Ectodermal cell (in vitro differentiated cells): ENCODE measurements around the gene ANKUB1.

Experiments
- H3K27ac ChIP-seq: 2 replicates; pipeline ENCODE4 v1.7.0; 2013; ENCODE audit warnings: mild to moderate bottlenecking, low read depth, low read length; ENCODE audit not compliant: insufficient read depth, poor library complexity, severe bottlenecking
- H3K27me3 ChIP-seq: 2 replicates; pipeline ENCODE4 v1.7.0; 2013; ENCODE audit warnings: mild to moderate bottlenecking, low read length; ENCODE audit not compliant: insufficient read depth, control insufficient read depth, poor library complexity, severe bottlenecking
- H3K36me3 ChIP-seq: one replicate; pipeline ENCODE4 v1.7.0; 2013; ENCODE audit warnings: low read length; ENCODE audit not compliant: control insufficient read depth, insufficient read depth
- H3K4me1 ChIP-seq: one replicate; pipeline ENCODE4 v1.7.0; 2013; ENCODE audit warnings: low read length; ENCODE audit not compliant: control insufficient read depth, insufficient read depth
- H3K4me3 ChIP-seq: 2 replicates; pipeline ENCODE4 v1.7.0; 2013; ENCODE audit warnings: low read depth, low read length, control low read depth; ENCODE audit not compliant: insufficient read depth
- H3K9me3 ChIP-seq: 2 replicates; pipeline ENCODE4 v1.7.0; 2013; ENCODE audit warnings: mild to moderate bottlenecking, low read length, moderate library complexity; ENCODE audit not compliant: control insufficient read depth
- WGBS, 2 experiments: methylation state at CpG; one replicate each; pipeline ENCODE4 v1.1.7; 2013; ENCODE audit warnings: missing lambda C conversion rate in 2 of 2; 5-methylcytosine and 5-hydroxymethylcytosine counted together

The ANKUB1 gene

GRCh38 chr3:149826636-149827035 is 34.3 kb upstream of the ANKUB1 start:
- Histone ChIP-seq H3K27ac (no peak overlapping the region), H3K9me3 (peaks cover 3% of the 10 kb centered on the region), H3K36me3 (no peaks in the 10 kb centered on the region), H3K27me3 (no peaks in the 10 kb centered on the region), H3K4me3 (no peak overlapping the region), H3K4me1 (no peaks in the 10 kb centered on the region)
- 86 to 96% methylated on average over 2 to 3 of the region's 3 CpGs for WGBS, 2 experiments

- H3K27ac ChIP-seq = no peak overlapping the region
- H3K36me3 ChIP-seq = no peaks in the 10 kb centered on the region
- H3K27me3 ChIP-seq = no peaks in the 10 kb centered on the region
- H3K9me3 ChIP-seq = no peaks in the 10 kb centered on the region
- H3K4me3 ChIP-seq = no peak overlapping the region
- WGBS, 2 experiments = 81 to 92% methylated on average over 4 of the region's 4 CpGs
- H3K4me1 ChIP-seq = no peaks in the 10 kb centered on the region
Observed at GRCh38 chr3:149820183-149820582, 27.8 kb upstream of the ANKUB1 start.

GRCh38 chr3:149819432-149819831 is 27.1 kb upstream of the ANKUB1 start:
- Histone ChIP-seq H3K36me3 (no peaks in the 10 kb centered on the region), H3K9me3 (no peaks in the 10 kb centered on the region), H3K4me3 (no peak overlapping the region), H3K4me1 (peaks cover under 1% of the 10 kb centered on the region), H3K27ac (no peak overlapping the region), H3K27me3 (no peaks in the 10 kb centered on the region)
- WGBS, 2 experiments = 97% methylated on average over 1 of the region's 1 CpG

- WGBS, 2 experiments = 67 to 88% methylated on average over 1 to 2 of the region's 2 CpGs
- no peak overlapping the region for H3K4me3 ChIP-seq
- no peaks in the 10 kb centered on the region for H3K36me3 ChIP-seq
- no peak overlapping the region for H3K27ac ChIP-seq
- H3K9me3 ChIP-seq = no peaks in the 10 kb centered on the region
- H3K4me1 ChIP-seq = peaks cover 6% of the 10 kb centered on the region
- no peaks in the 10 kb centered on the region for H3K27me3 ChIP-seq
Observed at GRCh38 chr3:149816986-149817385, 24.6 kb upstream of the ANKUB1 start.

- 69 to 89% methylated on average over 3 of the region's 3 CpGs for WGBS, 2 experiments
- Histone ChIP-seq H3K4me3 (no peak overlapping the region), H3K27ac (no peak overlapping the region), H3K9me3 (no peaks in the 10 kb centered on the region), H3K4me1 (peaks cover 6% of the 10 kb centered on the region), H3K27me3 (no peaks in the 10 kb centered on the region), H3K36me3 (no peaks in the 10 kb centered on the region)
Observed at GRCh38 chr3:149816311-149816710, 24.0 kb upstream of the ANKUB1 start.

GRCh38 chr3:149815728-149816127 is 23.4 kb upstream of the ANKUB1 start:
- 81 to 88% methylated on average over 3 of the region's 3 CpGs for WGBS, 2 experiments
- no peaks in the 10 kb centered on the region for H3K36me3 ChIP-seq
- no peaks in the 10 kb centered on the region for H3K9me3 ChIP-seq
- H3K27ac ChIP-seq = no peak overlapping the region
- peaks cover 6% of the 10 kb centered on the region for H3K4me1 ChIP-seq
- H3K27me3 ChIP-seq = no peaks in the 10 kb centered on the region
- H3K4me3 ChIP-seq = no peak overlapping the region

GRCh38 chr3:149815321-149815720 is 23.0 kb upstream of the ANKUB1 start:
- Histone ChIP-seq H3K4me3 (no peak overlapping the region), H3K27ac (no peak overlapping the region), H3K9me3 (no peaks in the 10 kb centered on the region), H3K4me1 (peaks cover 6% of the 10 kb centered on the region), H3K27me3 (no peaks in the 10 kb centered on the region), H3K36me3 (no peaks in the 10 kb centered on the region)
- 83% methylated on average over 1 of the region's 1 CpG; no CpG with 5 or more reads in 1 of the 2 experiments for WGBS, 2 experiments

GRCh38 chr3:149813367-149814281 is 21.3 kb upstream of the ANKUB1 start:
- H3K4me1 ChIP-seq = peaks cover 6% of the 10 kb centered on the region
- H3K36me3 ChIP-seq = no peaks in the 10 kb centered on the region
- H3K9me3 ChIP-seq = no peaks in the 10 kb centered on the region
- H3K27ac ChIP-seq = peak overlapping the region; percentile 74
- H3K4me3 ChIP-seq = peak overlapping the region; percentile 78
- 1% methylated on average over 29 of the region's 29 CpGs for WGBS, 2 experiments
- no peaks in the 10 kb centered on the region for H3K27me3 ChIP-seq

- Histone ChIP-seq H3K27ac (peak within 1 kb of the TSS; percentile 74), H3K36me3 (no peaks in the 10 kb centered on the region), H3K27me3 (no peaks in the 10 kb centered on the region), H3K4me1 (peaks cover 6% of the 10 kb centered on the region), H3K4me3 (peak within 1 kb of the TSS; percentile 78), H3K9me3 (no peaks in the 10 kb centered on the region)
- 1% methylated on average over 56 of the region's 56 CpGs for WGBS, 2 experiments
Observed at GRCh38 chr3:149812606-149813366, 20.4 kb upstream of the ANKUB1 start, which contains the start of gene RNF13. Gene RNF13 (plus strand): TSS chr3:149813215. CDS start chr3:149846027, 32,812 bp downstream.

GRCh38 chr3:149812165-149812605 is 19.8 kb upstream of the ANKUB1 start:
- no peak overlapping the region for H3K27ac ChIP-seq
- H3K4me3 ChIP-seq = peak overlapping the region; percentile 78
- no peaks in the 10 kb centered on the region for H3K36me3 ChIP-seq
- WGBS, 2 experiments = 48 to 54% methylated on average over 13 of the region's 13 CpGs
- peaks cover 6% of the 10 kb centered on the region for H3K4me1 ChIP-seq
- H3K27me3 ChIP-seq = no peaks in the 10 kb centered on the region
- no peaks in the 10 kb centered on the region for H3K9me3 ChIP-seq
